ENCODE data around the gene WDR43.

- TF ChIP-seq, protein P1, sequence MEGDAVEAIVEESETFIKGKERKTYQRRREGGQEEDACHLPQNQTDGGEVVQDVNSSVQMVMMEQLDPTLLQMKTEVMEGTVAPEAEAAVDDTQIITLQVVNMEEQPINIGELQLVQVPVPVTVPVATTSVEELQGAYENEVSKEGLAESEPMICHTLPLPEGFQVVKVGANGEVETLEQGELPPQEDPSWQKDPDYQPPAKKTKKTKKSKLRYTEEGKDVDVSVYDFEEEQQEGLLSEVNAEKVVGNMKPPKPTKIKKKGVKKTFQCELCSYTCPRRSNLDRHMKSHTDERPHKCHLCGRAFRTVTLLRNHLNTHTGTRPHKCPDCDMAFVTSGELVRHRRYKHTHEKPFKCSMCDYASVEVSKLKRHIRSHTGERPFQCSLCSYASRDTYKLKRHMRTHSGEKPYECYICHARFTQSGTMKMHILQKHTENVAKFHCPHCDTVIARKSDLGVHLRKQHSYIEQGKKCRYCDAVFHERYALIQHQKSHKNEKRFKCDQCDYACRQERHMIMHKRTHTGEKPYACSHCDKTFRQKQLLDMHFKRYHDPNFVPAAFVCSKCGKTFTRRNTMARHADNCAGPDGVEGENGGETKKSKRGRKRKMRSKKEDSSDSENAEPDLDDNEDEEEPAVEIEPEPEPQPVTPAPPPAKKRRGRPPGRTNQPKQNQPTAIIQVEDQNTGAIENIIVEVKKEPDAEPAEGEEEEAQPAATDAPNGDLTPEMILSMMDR (conservative IDR thresholded peaks at IDR 0.05; ENCODE audit: low read depth, low read length), result no peak
- TF ChIP-seq EZH2phosphoT487 (IDR thresholded peaks at IDR 0.05; ENCODE audit: borderline replicate concordance, low read length), result no peak
Measured at GRCh38 chr2:28982381-28982950, 88.0 kb downstream of the WDR43 start.

Data from PC-3 (cell line).